Measurements from ENCODE around the gene KAZN. TPM values are rescaled to one million over a fixed set of nuclear protein-coding genes. Genes with fewer than 3 reads are reported as not detected.

Gene KAZN
- total and polyA plus RNA-seq, 2 of the 8 experiments (the other 6 are each of a cell fraction or from before 2014, with no cell fraction given) = 3.7 to 11.8 TPM

DNA sequence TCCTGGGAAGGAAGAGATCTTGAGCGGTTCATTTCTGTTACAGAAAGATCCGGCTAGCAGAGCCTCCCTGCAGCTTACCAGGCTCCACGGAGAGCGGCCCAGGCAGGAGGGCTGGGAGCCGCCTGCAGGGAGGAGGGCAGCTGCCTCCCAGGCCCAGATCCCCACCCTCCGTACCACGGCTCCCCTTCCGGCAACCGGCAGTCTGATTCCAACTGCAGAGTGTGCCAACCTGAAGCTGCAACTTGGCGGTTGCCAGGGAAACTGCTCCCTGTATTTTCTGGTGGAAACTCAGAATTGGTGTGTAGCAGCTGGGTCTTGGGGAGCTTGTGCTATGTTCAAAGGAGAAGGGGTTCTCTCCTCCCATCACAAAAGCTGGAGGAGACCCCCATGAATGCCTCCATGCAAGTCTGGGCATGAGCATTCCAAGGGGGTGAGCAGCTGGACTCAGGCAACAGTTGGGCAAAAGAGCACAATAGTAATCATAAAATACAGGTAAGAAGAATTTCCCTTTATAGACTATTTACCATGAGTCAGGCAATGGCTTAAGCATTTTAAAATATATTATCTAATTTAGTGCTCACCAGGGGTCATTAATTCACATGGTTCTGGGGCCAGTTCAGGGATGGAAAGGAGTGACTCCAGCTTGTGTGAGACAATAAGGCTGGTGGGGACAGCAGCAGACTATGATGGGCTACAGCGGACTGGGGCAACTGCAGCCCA is 46.1 kb upstream of the KAZN start:
- H3K4me2 ChIP-seq (ENCODE audit: insufficient read depth in 1 of 2, low read depth in 2 of 2, low read length in 2 of 2) = no peak overlapping the region
- H3K56ac ChIP-seq (replicated peaks; ENCODE audit: insufficient read length, low read depth, low read length) = no peak overlapping the region
- peaks cover 0 to 4% (median 3%) of the 10 kb centered on the region in 4 experiments; a peak in 3 of 7 replicates for H3K4me1 ChIP-seq (replicated peaks in 1 of 4; ENCODE audit: control insufficient read depth in 3 of 4, insufficient read depth in 4 of 4, low read length in 3 of 4)
- H3K36me3 ChIP-seq (ENCODE audit: control insufficient read depth in 2 of 4, insufficient read depth in 4 of 4, low read length in 3 of 4) = no peaks in the 10 kb centered on the region
- H3K79me1 ChIP-seq (ENCODE audit: low read depth, low read length) = no peaks in the 10 kb centered on the region
- no peak overlapping the region for H3K14ac ChIP-seq (ENCODE audit: insufficient read length)
- no peak overlapping the region for H3K4ac ChIP-seq (replicated peaks; ENCODE audit: insufficient read length, low read depth, low read length)
- no peak overlapping the region for H2BK12ac ChIP-seq (ENCODE audit: low read depth, low read length)
- no peak overlapping the region for H2AK5ac ChIP-seq (ENCODE audit: low read depth, low read length)
- ChIA-PET CTCF (ENCODE audit: partially characterized antibody) (interaction anchor here (1.1 to 2.5 kb wide), 2 partner anchors 13 to 16 kb away, joined by 4 to 19 read pairs; no protein-coding TSS in a partner anchor), POLR2A (ENCODE audit: partially characterized antibody) (no interaction called here)
- no peak for DNase-seq (ENCODE audit: low read depth in 1 of 2, low spot score in 2 of 2)
- no peak for FAIRE-seq
- no peak overlapping the region for H2BK120ac ChIP-seq (replicated peaks; ENCODE audit: low read depth, low read length)
- H4K8ac ChIP-seq (ENCODE audit: extremely low read depth, insufficient read depth, low read length) = no peak overlapping the region
- H2AFZ ChIP-seq (ENCODE audit: low read length) = no peak overlapping the region
- no peak overlapping the region for H3K9ac ChIP-seq (replicated peaks in 1 of 4; ENCODE audit: extremely low read depth in 1 of 4, low read depth in 3 of 4, low read length in 3 of 4)
- H3K79me2 ChIP-seq (ENCODE audit: control insufficient read depth in 1 of 2, insufficient read depth in 2 of 2, low read length in 2 of 2) = no peaks in the 10 kb centered on the region
- H4K20me1 ChIP-seq (replicated peaks in 1 of 2; ENCODE audit: control insufficient read depth in 1 of 2, insufficient read depth in 2 of 2, low read length in 2 of 2) = no peaks in the 10 kb centered on the region
- H2BK5ac ChIP-seq (ENCODE audit: low read depth, low read length) = no peak overlapping the region
- peaks cover under 1% of the 10 kb centered on the region; the same call in 1 of the 2 replicates for H3K23me2 ChIP-seq (ENCODE audit: low read depth, low read length)
- no peaks in the 10 kb centered on the region for H3K9me3 ChIP-seq (ENCODE audit: insufficient read depth in 2 of 2, low read depth in 1 of 2, low read length in 1 of 2)
- WGBS, 2 experiments (ENCODE audit: extremely low coverage in 1 of 2, insufficient coverage in 1 of 2, insufficient read length in 1 of 2, insufficient replicate concordance in 2 of 2, low coverage in 1 of 2, low lambda C conversion rate in 2 of 2, missing lambda C conversion rate in 1 of 2) = 90% methylated on average over 11 of the region's 11 CpGs; no CpG with 5 or more reads in 1 of the 2 experiments
- no peak overlapping the region for H3K23ac ChIP-seq (ENCODE audit: insufficient read length)
- H2BK15ac ChIP-seq (ENCODE audit: low read length) = no peak overlapping the region
- no peak overlapping the region for H4K5ac ChIP-seq (ENCODE audit: insufficient read length, low read depth, low read length)
- H2BK20ac ChIP-seq (ENCODE audit: low read length) = no peak overlapping the region
- H3K27me3 ChIP-seq (replicated peaks in 1 of 4; ENCODE audit: control insufficient read depth in 3 of 4, extremely low read depth in 1 of 4, insufficient read depth in 3 of 4, low read length in 3 of 4) = no peaks in the 10 kb centered on the region
- H3K18ac ChIP-seq (ENCODE audit: extremely low read depth, low read length) = no peak overlapping the region
- no peak overlapping the region for H3K27ac ChIP-seq (ENCODE audit: low read depth, low read length)
- no peak overlapping the region for H3K4me3 ChIP-seq (ENCODE audit: extremely low read depth in 1 of 4, insufficient read depth in 2 of 4, low read depth in 3 of 4, low read length in 4 of 4)
- H4K91ac ChIP-seq (replicated peaks; ENCODE audit: insufficient read length, low read length) = no peak overlapping the region
- TF ChIP-seq E2F6 (IDR thresholded peaks at IDR 0.05) = no peak
- TF ChIP-seq CHD2 (IDR thresholded peaks at IDR 0.05; ENCODE audit: low read length) = no peak
- no peak for TF ChIP-seq TEAD4 (IDR thresholded peaks at IDR 0.05; ENCODE audit: low read depth, low read length)
- TF ChIP-seq, protein P1, sequence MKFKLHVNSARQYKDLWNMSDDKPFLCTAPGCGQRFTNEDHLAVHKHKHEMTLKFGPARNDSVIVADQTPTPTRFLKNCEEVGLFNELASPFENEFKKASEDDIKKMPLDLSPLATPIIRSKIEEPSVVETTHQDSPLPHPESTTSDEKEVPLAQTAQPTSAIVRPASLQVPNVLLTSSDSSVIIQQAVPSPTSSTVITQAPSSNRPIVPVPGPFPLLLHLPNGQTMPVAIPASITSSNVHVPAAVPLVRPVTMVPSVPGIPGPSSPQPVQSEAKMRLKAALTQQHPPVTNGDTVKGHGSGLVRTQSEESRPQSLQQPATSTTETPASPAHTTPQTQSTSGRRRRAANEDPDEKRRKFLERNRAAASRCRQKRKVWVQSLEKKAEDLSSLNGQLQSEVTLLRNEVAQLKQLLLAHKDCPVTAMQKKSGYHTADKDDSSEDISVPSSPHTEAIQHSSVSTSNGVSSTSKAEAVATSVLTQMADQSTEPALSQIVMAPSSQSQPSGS (IDR thresholded peaks at IDR 0.05; ENCODE audit: low read length) = no peak
- no peak for TF ChIP-seq BCL11A (IDR thresholded peaks at IDR 0.05; ENCODE audit: low read depth in 2 of 2, low read length in 2 of 2)
